A549 treated with DMSO at 1 μM for 4 hours (cell line): ENCODE measurements around the gene SNX18. TPM values are rescaled to one million over a fixed set of nuclear protein-coding genes. Genes with fewer than 3 reads are reported as not detected.

Source experiments
- total RNA-seq: library from RNA; stranded (reverse); fragments of 200-300 nt; extraction: Qiagen RNA extraction; gene quantifications from 5 replicates; pipeline ENCODE4 v1.2.3, GENCODE V29; 2022; ENCODE audit warnings: low read depth

Gene SNX18
- 5.2 to 8.0 TPM (median 7.0 TPM) in 5 replicates for total RNA-seq

GRCh38 chr5:54517512-54518145 is at the start of gene SNX18:
Gene SNX18 (plus strand): TSS chr5:54517759. CDS start chr5:54517953, 194 bp downstream.

Other genes with a start within 250 kb of the SNX18 start
- 4.3 to 6.7 TPM (median 5.8 TPM) in 5 replicates for gene ARL15, start 207.2 kb upstream of the SNX18 start, total RNA-seq
- gene HSPB3, start 62.1 kb upstream of the SNX18 start, total RNA-seq, result not detected in 5 replicates